HUES48 (cell line): ENCODE results near the gene CMKLR1.

ENCODE experiments used
- H3K27ac ChIP-seq: one replicate; pipeline ENCODE4 v1.7.0; 2013; ENCODE audit warnings: low read depth, low read length, inconsistent platforms
- H3K27me3 ChIP-seq: 2 replicates; pipeline ENCODE4 v1.6.1; 2013; ENCODE audit warnings: mild to moderate bottlenecking, low read length; ENCODE audit not compliant: control insufficient read depth, insufficient read depth
- H3K36me3 ChIP-seq: 2 replicates; pipeline ENCODE4 v1.6.1; 2013; ENCODE audit warnings: low read length; ENCODE audit not compliant: control insufficient read depth, insufficient read depth
- H3K4me1 ChIP-seq: 2 replicates; pipeline ENCODE4 v1.6.1; 2013; ENCODE audit warnings: mild to moderate bottlenecking, low read length; ENCODE audit not compliant: control insufficient read depth, insufficient read depth
- H3K4me3 ChIP-seq: 2 replicates; pipeline ENCODE4 v1.5.1; 2013; ENCODE audit warnings: mild to moderate bottlenecking, low read depth, low read length
- H3K9ac ChIP-seq: 2 replicates; pipeline ENCODE4 v1.6.1; 2013; ENCODE audit warnings: mild to moderate bottlenecking, low read depth, low read length, moderate library complexity
- H3K9me3 ChIP-seq: 2 replicates; pipeline ENCODE4 v1.6.1; 2013; ENCODE audit warnings: low read length; ENCODE audit not compliant: control insufficient read depth, insufficient read depth

CMKLR1 gene

DNA sequence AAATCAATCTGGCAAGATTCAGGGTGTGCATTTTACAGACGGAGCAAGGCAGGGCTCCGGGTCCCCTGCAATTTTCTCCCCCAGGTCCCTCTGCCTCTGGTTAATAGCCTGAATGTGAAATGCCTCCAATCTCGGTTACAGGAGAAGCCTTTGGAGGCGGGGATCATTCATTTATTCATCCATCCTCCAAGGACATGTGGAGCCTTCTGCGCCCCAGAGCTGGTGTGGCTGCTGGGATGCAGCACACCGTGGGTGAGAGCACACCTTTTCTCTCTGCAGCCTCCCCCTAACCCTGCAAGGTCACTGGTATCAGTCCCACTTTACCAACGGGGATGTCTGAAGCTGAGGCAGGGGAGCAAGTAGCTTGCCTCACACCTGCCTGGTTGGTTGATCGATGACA lies 35.4 kb downstream of the CMKLR1 start:
- H3K4me1 ChIP-seq, result peaks cover 17% of the 10 kb centered on the region
- no peaks in the 10 kb centered on the region for H3K36me3 ChIP-seq
- H3K9ac ChIP-seq, result no peak overlapping the region
- no peaks in the 10 kb centered on the region for H3K9me3 ChIP-seq
- H3K4me3 ChIP-seq, result no peak overlapping the region
- H3K27ac ChIP-seq, result no peak overlapping the region
- no peaks in the 10 kb centered on the region for H3K27me3 ChIP-seq

DNA sequence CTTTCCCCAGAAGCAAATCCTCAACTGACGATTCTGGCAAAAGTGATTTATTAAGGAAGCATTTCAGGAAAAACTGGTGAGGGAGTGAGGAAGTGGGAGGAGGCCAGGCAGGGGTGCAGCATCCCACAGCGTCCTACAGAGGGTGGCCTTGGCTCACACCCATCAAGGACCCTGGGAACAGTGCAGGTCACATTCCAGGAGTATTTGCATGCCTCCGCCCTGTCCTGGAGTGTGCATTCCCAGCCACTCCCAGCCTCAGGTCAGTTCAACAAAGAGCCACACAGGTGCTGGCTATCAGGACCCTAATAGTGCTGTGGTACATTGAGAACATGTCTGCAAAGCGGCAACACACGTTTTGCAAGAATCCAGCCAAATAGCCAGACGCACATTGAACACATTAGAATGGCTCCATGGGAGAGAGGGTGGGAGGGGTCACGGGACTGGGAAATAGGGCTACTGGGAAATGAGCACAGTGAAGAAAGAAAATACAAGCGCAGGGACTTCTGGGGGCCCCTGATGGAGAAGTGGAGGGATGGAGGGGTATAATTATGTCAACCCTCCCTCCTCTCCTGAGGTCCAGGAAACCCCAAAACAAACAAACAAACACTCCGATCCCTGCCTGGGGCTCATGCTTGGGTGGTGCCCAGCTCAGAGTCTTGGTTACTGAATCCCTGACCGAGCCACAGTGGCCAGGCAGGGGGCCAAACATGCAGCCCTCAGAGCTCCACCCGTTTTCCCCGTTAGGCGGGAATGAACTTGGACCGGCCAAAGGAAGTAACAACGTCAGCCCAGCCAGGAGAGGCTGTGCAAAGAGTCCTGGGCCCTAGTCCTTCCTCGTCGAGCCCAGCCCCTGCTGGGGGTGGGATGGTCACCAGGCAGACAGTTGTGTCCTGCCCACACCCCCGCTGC lies 36.5 kb downstream of the CMKLR1 start:
- Histone ChIP-seq H3K4me3 (no peak overlapping the region), H3K9me3 (no peaks in the 10 kb centered on the region), H3K4me1 (peaks cover 17% of the 10 kb centered on the region), H3K27ac (peak overlapping the region; percentile 39), H3K9ac (no peak overlapping the region), H3K36me3 (no peaks in the 10 kb centered on the region), H3K27me3 (no peaks in the 10 kb centered on the region)

DNA sequence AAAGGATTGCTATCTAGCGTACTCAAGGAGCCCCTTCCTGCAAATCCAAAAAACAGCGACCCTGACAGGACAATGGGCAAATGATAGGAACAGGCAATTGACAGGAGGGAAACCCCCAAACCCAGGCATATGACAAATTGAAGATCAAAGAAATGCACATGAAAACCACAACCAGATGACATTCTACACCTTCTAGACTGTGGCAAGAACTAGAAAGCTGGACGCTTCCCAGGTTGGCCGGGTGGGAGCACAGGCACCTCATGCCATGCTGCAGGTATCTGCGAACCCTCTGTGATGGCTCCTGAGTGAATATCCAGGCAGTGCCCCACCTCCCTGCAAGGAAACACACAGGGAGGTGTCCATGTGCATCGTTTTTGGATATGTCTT lies 37.1 kb downstream of the CMKLR1 start:
- Histone ChIP-seq H3K4me3 (no peak overlapping the region), H3K27me3 (no peaks in the 10 kb centered on the region), H3K9me3 (no peaks in the 10 kb centered on the region), H3K9ac (no peak overlapping the region), H3K27ac (no peak overlapping the region), H3K36me3 (no peaks in the 10 kb centered on the region), H3K4me1 (peaks cover 17% of the 10 kb centered on the region)

DNA sequence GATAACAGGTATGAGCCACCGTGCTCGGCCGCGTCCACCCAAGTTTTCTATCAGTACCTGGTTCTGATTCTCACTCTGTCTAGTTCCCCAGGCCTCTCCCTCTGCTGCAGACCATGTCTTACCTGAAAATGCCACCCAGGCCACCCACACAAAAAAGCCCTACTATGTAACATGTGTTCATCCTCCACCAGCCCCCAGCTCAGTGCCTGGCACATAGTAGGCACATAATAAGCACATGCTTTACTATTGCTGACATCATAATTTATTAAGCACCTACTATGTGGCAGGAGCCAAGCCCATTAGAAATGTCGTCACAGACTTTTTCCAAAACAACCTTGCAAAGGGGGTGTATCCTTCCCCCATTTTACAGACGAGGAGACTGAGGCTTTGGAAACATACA lies 37.8 kb downstream of the CMKLR1 start:
- H3K27me3 ChIP-seq, result no peaks in the 10 kb centered on the region
- H3K4me1 ChIP-seq, result peaks cover 17% of the 10 kb centered on the region
- no peak overlapping the region for H3K9ac ChIP-seq
- no peaks in the 10 kb centered on the region for H3K36me3 ChIP-seq
- no peak overlapping the region for H3K4me3 ChIP-seq
- no peaks in the 10 kb centered on the region for H3K9me3 ChIP-seq
- H3K27ac ChIP-seq, result no peak overlapping the region

DNA sequence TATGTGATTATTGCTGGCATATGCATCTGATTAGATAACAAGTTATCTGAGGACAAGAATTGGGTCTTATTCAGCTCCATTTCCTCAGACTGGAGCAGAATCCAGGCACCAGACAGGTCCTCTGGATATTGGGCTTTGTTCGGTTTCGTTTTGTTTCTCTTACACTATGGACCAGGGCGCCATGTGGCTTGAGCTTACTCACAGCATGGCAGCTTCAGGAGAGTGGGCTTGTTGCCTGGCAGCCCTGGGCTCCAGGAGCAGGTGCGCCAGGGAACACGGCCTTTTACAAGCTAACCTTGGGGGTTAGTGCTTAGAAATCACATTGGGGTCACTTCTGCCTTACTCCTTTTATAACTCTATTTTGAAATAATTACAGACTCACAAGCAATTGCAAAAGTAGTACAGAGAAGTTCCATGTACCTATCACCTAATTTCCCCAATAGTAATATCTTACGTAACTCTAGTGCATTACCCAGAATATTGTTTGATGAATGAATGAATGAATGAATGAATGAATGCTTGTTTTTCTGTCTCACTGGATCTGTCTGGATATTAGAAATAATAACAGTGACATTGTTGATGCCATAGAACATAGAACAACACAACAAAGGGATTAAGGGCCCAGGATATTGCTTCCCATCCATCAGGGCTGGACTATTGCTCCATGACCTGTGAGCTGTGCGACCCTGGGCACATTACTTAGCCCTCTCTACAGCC lies 39.0 kb downstream of the CMKLR1 start:
- no peaks in the 10 kb centered on the region for H3K27me3 ChIP-seq
- H3K27ac ChIP-seq, result no peak overlapping the region
- H3K36me3 ChIP-seq, result no peaks in the 10 kb centered on the region
- peaks cover 17% of the 10 kb centered on the region for H3K4me1 ChIP-seq
- H3K4me3 ChIP-seq, result no peak overlapping the region
- no peaks in the 10 kb centered on the region for H3K9me3 ChIP-seq
- no peak overlapping the region for H3K9ac ChIP-seq

DNA sequence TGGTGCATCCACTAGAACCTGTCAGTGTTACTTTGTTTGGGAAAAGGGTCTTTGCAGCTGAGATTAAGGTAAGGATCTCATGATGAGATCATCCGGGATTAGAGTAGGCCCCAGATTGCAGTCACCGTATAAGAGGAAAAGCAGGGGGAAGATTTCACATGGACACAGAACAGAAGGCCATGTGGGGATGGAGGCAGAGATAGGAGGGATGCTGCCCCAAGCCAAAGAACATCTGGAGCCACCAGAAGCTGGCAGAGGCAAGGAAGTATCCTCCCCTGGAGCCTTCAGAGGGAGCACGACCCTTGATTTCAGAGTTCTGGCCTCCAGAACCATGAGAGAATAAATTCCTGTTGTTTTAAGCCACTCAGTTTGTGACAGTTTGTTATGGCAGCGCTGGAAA lies 39.6 kb downstream of the CMKLR1 start:
- no peaks in the 10 kb centered on the region for H3K9me3 ChIP-seq

DNA sequence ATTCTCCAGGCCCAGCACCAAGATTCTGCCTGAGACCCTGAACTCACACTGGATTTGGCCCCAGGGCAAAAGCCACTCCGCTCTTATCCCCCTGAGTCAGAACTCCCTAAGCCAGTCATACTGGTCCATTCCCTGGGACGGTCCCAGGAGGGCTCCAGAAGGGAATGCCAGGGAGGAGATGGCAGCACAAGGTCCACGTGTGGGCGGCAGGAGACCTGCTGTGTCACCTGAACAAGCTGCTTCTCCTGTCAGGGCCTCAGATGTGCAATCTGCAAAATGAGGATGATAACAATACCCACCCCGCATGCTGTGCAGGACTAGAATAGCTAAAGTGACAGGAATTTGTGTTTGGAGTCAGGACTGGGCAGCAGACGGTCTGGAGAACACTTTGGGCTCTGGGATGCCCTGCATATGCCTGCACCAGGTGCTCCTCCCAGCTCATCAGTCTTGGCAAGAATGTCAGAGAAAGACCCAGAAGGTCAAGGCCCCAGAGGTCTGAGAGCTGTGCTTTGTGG lies 40.3 kb downstream of the CMKLR1 start:
- Histone ChIP-seq H3K27me3 (no peaks in the 10 kb centered on the region), H3K4me1 (peaks cover 6% of the 10 kb centered on the region; the same call in 1 of the 2 replicates), H3K9ac (no peak overlapping the region)

More for the DNA sequence above, 39.6 kb downstream of the CMKLR1 start:
- H3K36me3 ChIP-seq, result no peaks in the 10 kb centered on the region
- no peaks in the 10 kb centered on the region for H3K27me3 ChIP-seq
- H3K4me3 ChIP-seq, result no peak overlapping the region
- no peak overlapping the region for H3K27ac ChIP-seq
- H3K9ac ChIP-seq, result no peak overlapping the region
- H3K4me1 ChIP-seq, result peaks cover 12% of the 10 kb centered on the region

DNA sequence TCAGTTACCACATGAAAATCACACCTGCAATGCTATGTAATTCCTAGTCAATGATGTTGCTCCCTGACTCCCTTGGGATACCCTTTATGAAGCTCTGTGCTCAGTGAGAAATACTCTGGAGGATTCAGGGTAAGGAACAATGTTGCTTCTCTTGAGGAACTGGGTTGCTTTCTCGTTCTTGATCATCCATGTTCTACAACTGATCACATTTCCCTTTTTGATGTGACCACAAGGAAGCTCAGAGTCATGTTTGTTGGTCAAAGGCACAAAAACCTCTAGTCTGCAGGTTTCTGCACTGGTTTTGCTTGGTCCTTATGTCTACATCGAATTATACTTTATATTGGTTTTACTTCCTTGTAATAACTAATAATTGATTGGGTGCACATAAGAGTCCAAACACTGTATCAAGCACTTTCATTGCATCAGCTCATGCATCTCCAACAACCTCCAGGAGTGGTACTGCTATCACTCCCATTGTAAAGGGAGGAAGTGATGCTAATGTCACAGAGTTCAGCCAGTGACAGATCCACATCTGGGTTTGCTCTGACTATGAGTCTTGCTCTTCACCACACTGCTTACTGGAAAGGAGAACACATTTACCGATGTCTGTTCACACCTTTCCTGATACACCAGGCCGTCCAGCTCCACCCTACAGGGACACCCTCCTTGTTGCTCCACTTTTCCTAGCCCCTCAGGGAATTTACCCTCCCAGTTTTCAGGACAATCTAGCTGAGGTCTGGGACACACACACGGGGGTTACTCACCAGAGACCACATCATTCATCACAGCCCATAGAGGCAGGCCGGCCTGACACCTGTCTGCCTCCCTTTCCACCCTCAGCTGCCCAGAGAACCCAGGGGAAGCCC lies 41.0 kb downstream of the CMKLR1 start:
- H3K27me3 ChIP-seq, result no peaks in the 10 kb centered on the region
- peaks cover 4% of the 10 kb centered on the region; the same call in 1 of the 2 replicates for H3K4me1 ChIP-seq
- no peak overlapping the region for H3K27ac ChIP-seq
- no peak overlapping the region for H3K4me3 ChIP-seq
- no peaks in the 10 kb centered on the region for H3K36me3 ChIP-seq
- no peak overlapping the region for H3K9ac ChIP-seq
- no peaks in the 10 kb centered on the region for H3K9me3 ChIP-seq

More for the DNA sequence above, 40.3 kb downstream of the CMKLR1 start:
- Histone ChIP-seq H3K4me3 (no peak overlapping the region), H3K36me3 (no peaks in the 10 kb centered on the region), H3K27ac (no peak overlapping the region), H3K9me3 (no peaks in the 10 kb centered on the region)

DNA sequence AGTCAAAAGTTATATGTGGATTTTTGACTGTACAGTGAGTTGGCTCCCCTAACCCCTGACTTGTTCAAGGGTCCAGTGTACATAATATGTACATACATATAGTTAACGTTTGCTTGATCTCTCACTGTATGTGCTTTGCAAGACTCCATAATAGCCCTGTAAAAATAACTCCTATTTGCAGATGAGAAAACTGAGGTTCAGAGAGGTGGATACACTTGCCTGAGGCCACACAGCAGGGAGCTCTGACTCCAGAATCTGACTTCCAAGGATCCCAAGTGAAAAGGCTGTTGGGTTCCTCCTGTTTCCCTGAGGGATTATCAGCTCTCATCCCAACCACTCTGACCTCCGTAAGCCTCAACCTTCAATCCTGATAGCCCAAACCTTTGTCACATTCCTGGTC lies 41.7 kb downstream of the CMKLR1 start:
- no peaks in the 10 kb centered on the region for H3K36me3 ChIP-seq
- no peak overlapping the region for H3K27ac ChIP-seq
- no peaks in the 10 kb centered on the region for H3K9me3 ChIP-seq
- no peaks in the 10 kb centered on the region for H3K27me3 ChIP-seq
- H3K4me1 ChIP-seq, result no peaks in the 10 kb centered on the region; the same call in 1 of the 2 replicates
- H3K4me3 ChIP-seq, result no peak overlapping the region
- H3K9ac ChIP-seq, result no peak overlapping the region

DNA sequence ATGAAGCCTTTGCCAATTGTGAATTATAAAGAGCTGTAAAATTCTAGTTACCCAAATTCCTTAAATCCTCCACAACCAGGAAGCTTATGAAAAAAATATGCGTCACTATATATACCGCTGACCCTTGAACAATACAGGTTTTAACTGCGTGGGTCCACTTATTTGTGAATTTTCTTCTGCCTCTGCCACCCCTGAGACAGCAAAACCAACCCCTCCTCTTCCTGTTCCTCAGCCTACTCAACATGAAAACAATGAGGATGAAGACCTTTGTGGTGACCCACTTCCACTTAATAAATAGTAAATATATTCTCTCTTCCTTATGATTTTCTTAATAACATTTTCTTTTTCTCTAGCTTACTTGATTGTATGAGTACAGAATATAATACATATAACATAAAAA lies 42.2 kb downstream of the CMKLR1 start:
- H3K9ac ChIP-seq, result no peak overlapping the region
- H3K27me3 ChIP-seq, result no peaks in the 10 kb centered on the region
- no peak overlapping the region for H3K27ac ChIP-seq
- H3K9me3 ChIP-seq, result no peaks in the 10 kb centered on the region
- no peak overlapping the region for H3K4me3 ChIP-seq
- no peaks in the 10 kb centered on the region for H3K36me3 ChIP-seq
- no peaks in the 10 kb centered on the region for H3K4me1 ChIP-seq
